Measurements from ENCODE around the gene LRRN2.
A peak's percentile ranks its signal among the peaks of the same experiment; 100 is the strongest.
"Not testable (repeated sequence)": the region's sequence is repeated elsewhere in the genome, so short reads cannot be mapped to it uniquely, and the experiment has no call there.

The LRRN2 gene

DNA sequence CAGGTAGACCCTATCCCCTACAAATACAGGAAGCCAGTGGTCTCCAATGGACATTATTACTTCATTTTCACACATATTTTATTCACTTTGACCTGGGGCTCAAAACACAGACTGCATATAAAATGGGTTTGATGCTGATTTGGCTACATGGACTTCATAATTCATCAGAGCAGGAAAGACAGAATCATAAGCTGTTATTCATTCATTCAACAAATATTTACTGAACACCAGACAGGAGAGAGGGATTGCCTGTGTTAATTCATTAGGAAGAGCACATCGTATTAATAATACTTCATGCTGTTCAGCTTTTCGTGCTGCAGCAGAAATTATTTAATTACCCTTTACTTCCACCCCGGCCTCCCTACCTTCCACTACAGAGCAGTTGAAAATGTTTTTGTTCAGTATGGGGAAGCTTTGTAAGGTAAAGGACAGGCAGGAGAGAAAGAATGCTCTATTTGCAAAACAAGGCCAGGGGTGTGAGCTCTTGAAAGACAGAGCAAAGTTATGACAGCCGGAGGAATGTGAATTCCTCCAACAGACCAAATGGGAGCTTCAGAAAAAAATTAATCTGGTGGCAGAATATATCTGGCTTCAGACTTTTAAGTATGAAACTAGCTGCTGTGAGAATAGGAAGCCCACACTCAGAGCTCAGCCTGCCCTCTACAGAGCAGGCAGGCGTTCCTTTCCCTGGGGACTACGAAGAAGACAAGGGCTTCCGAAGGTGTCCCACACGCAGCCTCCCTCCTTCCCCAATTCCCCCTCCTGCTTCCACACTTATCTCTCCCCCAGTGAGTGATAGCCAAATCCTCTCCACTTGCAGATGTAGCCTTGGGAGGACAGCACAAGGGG is 111.3 kb downstream of the LRRN2 start:
- Histone ChIP-seq H3K36me3 (ENCODE audit: control insufficient read depth, insufficient read depth, low read length) (no peaks in the 10 kb centered on the region), H3K4me3 (ENCODE audit: low read depth, low read length) (no peak overlapping the region), H3K4me1 (ENCODE audit: control insufficient read depth, insufficient read depth, low read length) (peaks cover 55% of the 10 kb centered on the region), H3K27me3 (ENCODE audit: control insufficient read depth, insufficient read depth, low read length) (peaks cover 6% of the 10 kb centered on the region), H3K9ac (ENCODE audit: low read depth, low read length) (peak overlapping the region; percentile 18), H3K9me3 (ENCODE audit: control insufficient read depth, insufficient read depth, low read length) (no peaks in the 10 kb centered on the region)

DNA sequence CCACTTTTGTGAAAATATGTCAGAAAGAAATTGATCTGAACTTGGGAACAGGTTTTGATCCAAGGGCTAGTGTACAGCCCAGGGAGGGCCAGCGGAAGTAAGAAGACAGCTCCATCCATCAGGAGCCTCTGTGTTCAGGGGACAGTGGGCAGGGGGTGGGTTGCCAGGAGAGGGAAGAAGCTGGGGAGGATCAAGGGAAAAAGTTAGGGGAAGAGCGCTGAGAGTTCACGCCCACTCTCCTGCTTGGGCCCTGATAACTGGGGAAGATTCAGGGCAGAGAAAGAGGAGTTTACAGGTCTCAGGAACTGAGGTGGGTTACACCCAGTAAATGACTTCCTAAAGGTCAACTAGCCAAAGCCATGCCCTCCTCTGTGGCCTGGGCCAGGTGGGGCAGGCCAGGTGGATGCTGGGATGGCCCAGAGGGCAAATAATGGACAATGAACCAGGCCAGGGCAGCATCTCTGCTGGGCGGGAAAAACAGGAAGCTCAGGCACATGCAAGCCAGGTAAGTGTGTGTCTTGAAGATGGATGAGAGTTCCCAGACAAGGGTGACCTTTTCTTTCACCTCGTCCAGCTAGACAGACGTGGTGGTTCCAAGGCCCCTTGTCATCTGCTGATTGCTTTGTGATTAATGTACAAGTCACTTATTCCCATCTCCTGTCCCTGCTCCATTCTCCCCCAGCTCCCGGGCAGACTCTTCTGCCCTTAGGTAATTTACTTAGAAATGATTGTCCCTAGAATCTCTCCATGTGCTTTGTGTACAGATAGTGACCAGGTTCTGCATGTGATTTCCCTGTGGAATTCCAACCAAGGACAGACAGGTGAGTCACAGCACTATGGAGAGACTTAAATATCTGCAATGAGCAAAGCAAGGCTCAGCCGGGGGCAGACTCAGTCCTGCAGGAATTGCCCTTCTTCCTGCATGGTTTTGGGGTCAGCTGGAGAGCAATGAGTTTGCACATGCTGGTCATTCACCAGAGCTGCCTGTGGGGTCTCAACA is 112.3 kb downstream of the LRRN2 start:
- Histone ChIP-seq H3K4me3 (ENCODE audit: low read depth, low read length) (no peak overlapping the region), H3K9ac (ENCODE audit: low read depth, low read length) (peak overlapping the region; percentile 18), H3K36me3 (ENCODE audit: control insufficient read depth, insufficient read depth, low read length) (no peaks in the 10 kb centered on the region), H3K4me1 (ENCODE audit: control insufficient read depth, insufficient read depth, low read length) (peaks cover 54% of the 10 kb centered on the region), H3K9me3 (ENCODE audit: control insufficient read depth, insufficient read depth, low read length) (no peaks in the 10 kb centered on the region), H3K27me3 (ENCODE audit: control insufficient read depth, insufficient read depth, low read length) (peaks cover 3% of the 10 kb centered on the region)

DNA sequence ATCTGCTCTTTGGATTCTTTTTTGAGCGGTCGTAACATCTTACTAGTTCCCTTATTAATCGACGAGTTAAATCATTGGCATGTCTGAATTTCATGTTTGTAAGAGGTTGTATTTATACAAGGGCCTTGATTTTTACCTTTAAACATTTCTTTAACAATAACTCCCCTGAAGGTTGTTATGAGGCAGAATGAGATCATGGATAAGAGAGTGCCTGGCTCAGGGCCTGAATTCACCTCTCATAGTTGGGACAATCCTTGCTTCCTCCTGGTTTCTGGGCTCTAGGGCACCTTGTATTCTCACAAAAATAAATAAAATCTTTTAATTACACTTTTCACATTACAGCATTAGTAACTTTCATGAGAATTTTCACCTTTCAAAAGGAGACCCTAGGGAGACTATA is 113.9 kb downstream of the LRRN2 start:
- Histone ChIP-seq H3K9me3 (ENCODE audit: control insufficient read depth, insufficient read depth, low read length) (no peaks in the 10 kb centered on the region), H3K36me3 (ENCODE audit: control insufficient read depth, insufficient read depth, low read length) (no peaks in the 10 kb centered on the region), H3K4me1 (ENCODE audit: control insufficient read depth, insufficient read depth, low read length) (peaks cover 48% of the 10 kb centered on the region)

DNA sequence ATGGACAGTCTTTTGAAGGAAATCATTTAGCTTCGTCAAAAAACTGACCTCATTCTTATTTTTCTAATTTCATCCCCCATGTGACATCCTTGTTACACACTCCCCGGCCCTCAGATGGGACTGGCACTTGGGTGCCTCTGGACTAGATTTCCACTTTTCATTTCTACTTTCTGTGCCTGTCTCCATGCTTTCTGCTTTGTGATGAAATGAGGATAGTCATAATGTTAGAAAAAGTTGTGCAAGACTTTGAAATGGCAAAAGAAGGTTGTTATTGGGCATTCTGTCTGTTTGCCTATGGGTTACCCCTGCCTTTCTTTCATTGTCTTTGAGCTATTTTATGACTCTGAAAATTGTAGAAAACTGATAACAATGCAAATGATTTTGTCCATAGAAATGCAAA is 114.4 kb downstream of the LRRN2 start:
- H3K4me3 ChIP-seq (ENCODE audit: low read depth, low read length), result no peak overlapping the region
- no peaks in the 10 kb centered on the region for H3K36me3 ChIP-seq (ENCODE audit: control insufficient read depth, insufficient read depth, low read length)
- H3K4me1 ChIP-seq (ENCODE audit: control insufficient read depth, insufficient read depth, low read length), result peaks cover 48% of the 10 kb centered on the region
- H3K27me3 ChIP-seq (ENCODE audit: control insufficient read depth, insufficient read depth, low read length), result peaks cover 3% of the 10 kb centered on the region
- no peaks in the 10 kb centered on the region for H3K9me3 ChIP-seq (ENCODE audit: control insufficient read depth, insufficient read depth, low read length)
- no peak overlapping the region for H3K9ac ChIP-seq (ENCODE audit: low read depth, low read length)

More for the DNA sequence above, 113.9 kb downstream of the LRRN2 start:
- H3K9ac ChIP-seq (ENCODE audit: low read depth, low read length), result no peak overlapping the region
- H3K27me3 ChIP-seq (ENCODE audit: control insufficient read depth, insufficient read depth, low read length), result peaks cover 3% of the 10 kb centered on the region
- H3K4me3 ChIP-seq (ENCODE audit: low read depth, low read length), result no peak overlapping the region

GRCh38 chr1:204570021-204570420 is 115.5 kb downstream of the LRRN2 start:
- peaks cover 46% of the 10 kb centered on the region for H3K4me1 ChIP-seq (ENCODE audit: control insufficient read depth, insufficient read depth, low read length)
- H3K9ac ChIP-seq (ENCODE audit: low read depth, low read length); H3K36me3 ChIP-seq (ENCODE audit: control insufficient read depth, insufficient read depth, low read length); H3K27me3 ChIP-seq (ENCODE audit: control insufficient read depth, insufficient read depth, low read length); H3K9me3 ChIP-seq (ENCODE audit: control insufficient read depth, insufficient read depth, low read length); H3K4me3 ChIP-seq (ENCODE audit: low read depth, low read length): not testable (repeated sequence)

- peaks cover 46% of the 10 kb centered on the region for H3K4me1 ChIP-seq (ENCODE audit: control insufficient read depth, insufficient read depth, low read length)
- no peak overlapping the region for H3K9ac ChIP-seq (ENCODE audit: low read depth, low read length)
- H3K36me3 ChIP-seq (ENCODE audit: control insufficient read depth, insufficient read depth, low read length), result no peaks in the 10 kb centered on the region
These were observed 116.1 kb downstream of the LRRN2 start for GRCh38 chr1:204569478-204569877.

DNA sequence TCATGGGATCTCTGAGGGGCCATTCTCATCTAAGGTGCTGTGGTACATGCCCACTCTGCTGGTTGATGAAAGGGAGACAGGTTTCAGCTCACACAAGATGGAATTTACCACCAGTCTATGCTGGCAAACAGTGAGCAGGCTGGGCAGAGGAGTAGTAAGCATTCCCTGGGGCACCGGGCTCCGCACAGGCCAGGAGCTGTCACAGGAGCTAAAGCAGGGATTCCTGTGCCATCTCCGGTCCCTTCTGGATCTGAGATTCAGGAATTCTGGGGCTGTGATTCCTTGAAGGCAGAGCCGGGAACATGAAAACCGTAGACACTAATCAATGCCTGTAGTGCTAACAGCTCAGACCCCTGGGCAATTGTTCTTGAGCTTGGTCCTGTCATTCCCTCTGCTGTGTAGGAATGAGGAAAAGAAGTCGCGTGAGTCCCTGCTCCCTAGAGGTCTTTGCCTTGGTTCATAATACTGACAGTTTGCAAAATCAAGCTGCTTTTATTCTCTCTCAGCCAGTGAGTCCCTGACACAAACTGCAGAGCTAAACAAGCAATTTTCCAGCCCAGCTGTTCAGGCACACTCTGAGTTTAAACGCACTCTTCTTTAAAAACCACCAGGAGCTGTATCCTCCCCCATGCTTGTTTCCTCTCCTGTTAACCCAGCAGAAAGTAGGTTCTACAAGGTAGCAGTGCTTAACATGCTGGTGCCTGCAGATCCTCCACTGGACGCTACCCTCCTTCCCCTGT is 116.8 kb downstream of the LRRN2 start:
- no peaks in the 10 kb centered on the region for H3K36me3 ChIP-seq (ENCODE audit: control insufficient read depth, insufficient read depth, low read length)
- H3K27me3 ChIP-seq (ENCODE audit: control insufficient read depth, insufficient read depth, low read length), result no peaks in the 10 kb centered on the region
- peaks cover 39% of the 10 kb centered on the region for H3K4me1 ChIP-seq (ENCODE audit: control insufficient read depth, insufficient read depth, low read length)
- H3K4me3 ChIP-seq (ENCODE audit: low read depth, low read length), result no peak overlapping the region
- H3K9ac ChIP-seq (ENCODE audit: low read depth, low read length), result no peak overlapping the region
- no peaks in the 10 kb centered on the region for H3K9me3 ChIP-seq (ENCODE audit: control insufficient read depth, insufficient read depth, low read length)

More at GRCh38 chr1:204569478-204569877, 116.1 kb downstream of the LRRN2 start:
- H3K9me3 ChIP-seq (ENCODE audit: control insufficient read depth, insufficient read depth, low read length), result no peaks in the 10 kb centered on the region
- no peak overlapping the region for H3K4me3 ChIP-seq (ENCODE audit: low read depth, low read length)
- no peaks in the 10 kb centered on the region for H3K27me3 ChIP-seq (ENCODE audit: control insufficient read depth, insufficient read depth, low read length)

Measured in iPS-15b (cell line).